ENCODE results near the gene UST.

- TF ChIP-seq KAT7 (CRISPR knock-in tag; IDR thresholded peaks at IDR 0.05; ENCODE audit: borderline replicate concordance) (no peak), FOXP1 (CRISPR knock-in tag; IDR thresholded peaks at IDR 0.05; ENCODE audit: borderline replicate concordance) (no peak), CTCF (IDR thresholded peaks at IDR 0.05) (no peak), ZNF416 (CRISPR knock-in tag; IDR thresholded peaks at IDR 0.05) (no peak), ESRRA (CRISPR knock-in tag; IDR thresholded peaks at IDR 0.05; ENCODE audit: borderline replicate concordance) (no peak), ZNF121 (CRISPR knock-in tag; IDR thresholded peaks at IDR 0.05) (no peak), TEAD1 (CRISPR knock-in tag; IDR thresholded peaks at IDR 0.05) (no peak)
- TF ChIP-seq, protein P1, sequence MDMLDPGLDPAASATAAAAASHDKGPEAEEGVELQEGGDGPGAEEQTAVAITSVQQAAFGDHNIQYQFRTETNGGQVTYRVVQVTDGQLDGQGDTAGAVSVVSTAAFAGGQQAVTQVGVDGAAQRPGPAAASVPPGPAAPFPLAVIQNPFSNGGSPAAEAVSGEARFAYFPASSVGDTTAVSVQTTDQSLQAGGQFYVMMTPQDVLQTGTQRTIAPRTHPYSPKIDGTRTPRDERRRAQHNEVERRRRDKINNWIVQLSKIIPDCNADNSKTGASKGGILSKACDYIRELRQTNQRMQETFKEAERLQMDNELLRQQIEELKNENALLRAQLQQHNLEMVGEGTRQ (CRISPR knock-in tag; IDR thresholded peaks at IDR 0.05): no peak
- TF ChIP-seq, protein P2, sequence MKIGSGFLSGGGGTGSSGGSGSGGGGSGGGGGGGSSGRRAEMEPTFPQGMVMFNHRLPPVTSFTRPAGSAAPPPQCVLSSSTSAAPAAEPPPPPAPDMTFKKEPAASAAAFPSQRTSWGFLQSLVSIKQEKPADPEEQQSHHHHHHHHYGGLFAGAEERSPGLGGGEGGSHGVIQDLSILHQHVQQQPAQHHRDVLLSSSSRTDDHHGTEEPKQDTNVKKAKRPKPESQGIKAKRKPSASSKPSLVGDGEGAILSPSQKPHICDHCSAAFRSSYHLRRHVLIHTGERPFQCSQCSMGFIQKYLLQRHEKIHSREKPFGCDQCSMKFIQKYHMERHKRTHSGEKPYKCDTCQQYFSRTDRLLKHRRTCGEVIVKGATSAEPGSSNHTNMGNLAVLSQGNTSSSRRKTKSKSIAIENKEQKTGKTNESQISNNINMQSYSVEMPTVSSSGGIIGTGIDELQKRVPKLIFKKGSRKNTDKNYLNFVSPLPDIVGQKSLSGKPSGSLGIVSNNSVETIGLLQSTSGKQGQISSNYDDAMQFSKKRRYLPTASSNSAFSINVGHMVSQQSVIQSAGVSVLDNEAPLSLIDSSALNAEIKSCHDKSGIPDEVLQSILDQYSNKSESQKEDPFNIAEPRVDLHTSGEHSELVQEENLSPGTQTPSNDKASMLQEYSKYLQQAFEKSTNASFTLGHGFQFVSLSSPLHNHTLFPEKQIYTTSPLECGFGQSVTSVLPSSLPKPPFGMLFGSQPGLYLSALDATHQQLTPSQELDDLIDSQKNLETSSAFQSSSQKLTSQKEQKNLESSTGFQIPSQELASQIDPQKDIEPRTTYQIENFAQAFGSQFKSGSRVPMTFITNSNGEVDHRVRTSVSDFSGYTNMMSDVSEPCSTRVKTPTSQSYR (CRISPR knock-in tag; IDR thresholded peaks at IDR 0.05): no peak
Observed at GRCh38 chr6:148803979-148804378, 57.1 kb downstream of the UST start.

Data from WTC11 (cell line).